Subcutaneous abdominal adipose tissue (tissue), 5 donors: ENCODE results near the gene PEPD.

Source experiments
- H3K27ac ChIP-seq: one replicate; pipeline ENCODE4 v1.7.0; 2013; ENCODE audit warnings: low read depth, mild to moderate bottlenecking, inconsistent platforms, low read length, moderate library complexity
- H3K27me3 ChIP-seq, 5 donors: one replicate each; pipeline ENCODE4 v1.7.0; 2013; ENCODE audit warnings: low read length in 5 of 5, inconsistent platforms in 1 of 5; ENCODE audit not compliant: control insufficient read depth in 5 of 5, insufficient read depth in 4 of 5
- H3K36me3 ChIP-seq, 5 donors: one replicate each; pipeline ENCODE4 v1.7.0; 2013; ENCODE audit warnings: low read length in 5 of 5; ENCODE audit not compliant: control insufficient read depth in 5 of 5, insufficient read depth in 5 of 5
- H3K4me1 ChIP-seq, 5 donors: one replicate each; pipeline ENCODE4 v1.7.0; 2013; ENCODE audit warnings: low read length in 5 of 5, mild to moderate bottlenecking in 3 of 5, moderate library complexity in 1 of 5; ENCODE audit not compliant: control insufficient read depth in 5 of 5, insufficient read depth in 5 of 5
- H3K4me3 ChIP-seq, 5 donors: one replicate each; pipeline ENCODE4 v1.7.0; 2013; ENCODE audit warnings: low read length in 5 of 5, low read depth in 1 of 5
- H3K9ac ChIP-seq, 5 donors: one replicate each; pipeline ENCODE4 v1.7.0; 2013; ENCODE audit warnings: low read length in 5 of 5, mild to moderate bottlenecking in 4 of 5, moderate library complexity in 3 of 5
- H3K9me3 ChIP-seq, 5 donors: one replicate each; pipeline ENCODE4 v1.7.0; 2013; ENCODE audit warnings: low read length in 5 of 5; ENCODE audit not compliant: control insufficient read depth in 5 of 5
- donor health status: healthy.
- donor health status: healthy.
- donor health status: healthy.
- donor health status: healthy.
- donor health status: healthy.

Gene PEPD

GRCh38 chr19:33501693-33502356 lies 19.8 kb downstream of the PEPD start:
- Histone ChIP-seq H3K9me3 (no peaks in the 10 kb centered on the region), H3K9ac (no peak overlapping the region), H3K4me1 (peaks cover 0 to 5% (median under 1%) of the 10 kb centered on the region in 5 donors), H3K4me3 (no peak overlapping the region), H3K27me3 (no peaks in the 10 kb centered on the region), H3K36me3 (peaks cover 0 to 78% (median 60%) of the 10 kb centered on the region in 5 donors), H3K27ac (no peak overlapping the region)

- Histone ChIP-seq H3K9me3 (no peaks in the 10 kb centered on the region), H3K4me1 (peaks cover 0 to 7% (median 0%) of the 10 kb centered on the region in 5 donors), H3K36me3 (peaks cover 0 to 86% (median 64%) of the 10 kb centered on the region in 5 donors), H3K4me3 (no peak overlapping the region), H3K9ac (no peak overlapping the region), H3K27ac (no peak overlapping the region), H3K27me3 (no peaks in the 10 kb centered on the region)
These were observed 20.6 kb downstream of the PEPD start for GRCh38 chr19:33500991-33501390.

GRCh38 chr19:33500586-33500985 lies 21.0 kb downstream of the PEPD start:
- Histone ChIP-seq H3K9me3 (no peaks in the 10 kb centered on the region), H3K9ac (no peak overlapping the region), H3K36me3 (peaks cover 0 to 89% (median 65%) of the 10 kb centered on the region in 5 donors), H3K4me1 (peaks cover 0 to 10% (median 0%) of the 10 kb centered on the region in 5 donors), H3K27me3 (no peaks in the 10 kb centered on the region), H3K4me3 (no peak overlapping the region), H3K27ac (no peak overlapping the region)

- Histone ChIP-seq H3K27ac (no peak overlapping the region), H3K9ac (no peak overlapping the region), H3K4me1 (peaks cover 0 to 10% (median 0%) of the 10 kb centered on the region in 5 donors), H3K36me3 (peaks cover 0 to 84% (median 66%) of the 10 kb centered on the region in 5 donors), H3K4me3 (no peak overlapping the region), H3K9me3 (no peaks in the 10 kb centered on the region), H3K27me3 (no peaks in the 10 kb centered on the region)
These were observed 21.7 kb downstream of the PEPD start for GRCh38 chr19:33499671-33500506.

GRCh38 chr19:33499248-33499647 lies 22.3 kb downstream of the PEPD start:
- H3K9me3 ChIP-seq = no peaks in the 10 kb centered on the region
- no peaks in the 10 kb centered on the region for H3K27me3 ChIP-seq
- no peak overlapping the region for H3K4me3 ChIP-seq
- peaks cover 0 to 10% (median 0%) of the 10 kb centered on the region in 5 donors for H3K4me1 ChIP-seq
- H3K36me3 ChIP-seq = peaks cover 0 to 78% (median 62%) of the 10 kb centered on the region in 5 donors
- H3K27ac ChIP-seq = no peak overlapping the region
- H3K9ac ChIP-seq = no peak overlapping the region

GRCh38 chr19:33498391-33499000 lies 23.1 kb downstream of the PEPD start:
- no peak overlapping the region for H3K27ac ChIP-seq
- no peak overlapping the region for H3K4me3 ChIP-seq
- H3K36me3 ChIP-seq = peaks cover 0 to 71% (median 59%) of the 10 kb centered on the region in 5 donors
- H3K27me3 ChIP-seq = no peaks in the 10 kb centered on the region
- no peak overlapping the region for H3K9ac ChIP-seq
- H3K9me3 ChIP-seq = no peaks in the 10 kb centered on the region
- peaks cover 0 to 10% (median 0%) of the 10 kb centered on the region in 5 donors for H3K4me1 ChIP-seq

GRCh38 chr19:33497778-33498175 lies 23.8 kb downstream of the PEPD start:
- Histone ChIP-seq H3K36me3 (peaks cover 0 to 64% (median 54%) of the 10 kb centered on the region in 5 donors), H3K27ac (no peak overlapping the region), H3K4me1 (peaks cover 0 to 10% (median 0%) of the 10 kb centered on the region in 5 donors)

GRCh38 chr19:33497131-33497777 lies 24.3 kb downstream of the PEPD start:
- Histone ChIP-seq H3K4me1 (peaks cover 0 to 10% (median 0%) of the 10 kb centered on the region in 5 donors), H3K27me3 (no peaks in the 10 kb centered on the region), H3K9ac (no peak overlapping the region), H3K9me3 (no peaks in the 10 kb centered on the region), H3K27ac (no peak overlapping the region), H3K36me3 (peaks cover 0 to 60% (median 52%) of the 10 kb centered on the region in 5 donors), H3K4me3 (no peak overlapping the region)

More at GRCh38 chr19:33497778-33498175, 23.8 kb downstream of the PEPD start:
- Histone ChIP-seq H3K4me3 (no peak overlapping the region), H3K9ac (no peak overlapping the region), H3K27me3 (no peaks in the 10 kb centered on the region), H3K9me3 (no peaks in the 10 kb centered on the region)

GRCh38 chr19:33496038-33496895 lies 25.3 kb downstream of the PEPD start:
- peaks cover 0 to 55% (median 51%) of the 10 kb centered on the region in 5 donors for H3K36me3 ChIP-seq
- H3K4me3 ChIP-seq = no peak overlapping the region
- no peaks in the 10 kb centered on the region for H3K9me3 ChIP-seq
- no peak overlapping the region for H3K27ac ChIP-seq
- no peak overlapping the region for H3K9ac ChIP-seq
- H3K4me1 ChIP-seq = peaks cover 0 to 10% (median 0%) of the 10 kb centered on the region in 5 donors
- H3K27me3 ChIP-seq = no peaks in the 10 kb centered on the region
